Motor neuron (in vitro differentiated cells): Measurements from ENCODE around the gene CNTN5. TPM values are rescaled to one million over a fixed set of nuclear protein-coding genes. Genes with fewer than 3 reads are reported as not detected.

Experiments used
- ATAC-seq, 8 experiments: fragments of 200-7000 bp; cut with Tn5 transposase; replicated peaks in 6 of 8; 2 replicates each; pipeline ENCODE4 v1.8.0; 2021; ENCODE audit warnings: mild to moderate bottlenecking in 8 of 8, moderate library complexity in 8 of 8
- H3K27ac ChIP-seq, 2 donors: fragments of 250-450 bp; sonication (Bioruptor Pico); 2 replicates each; pipeline ENCODE4 v1.9.0; 2021; ENCODE audit warnings: antibody characterized with exemption in 2 of 2, mild to moderate bottlenecking in 2 of 2, moderate library complexity in 1 of 2
- H3K4me1 ChIP-seq, 2 donors: fragments of 250-450 bp; sonication (Bioruptor Pico); replicated peaks in 1 of 2; 2 replicates each; pipeline ENCODE4 v1.6.1; 2021; ENCODE audit warnings: antibody characterized with exemption in 2 of 2, mild to moderate bottlenecking in 2 of 2, moderate library complexity in 1 of 2
- H3K4me3 ChIP-seq, 5 donors: fragments of 250-450 bp; sonication (Bioruptor Pico); 2 replicates each; pipeline ENCODE4 v1.9.0; 2021; ENCODE audit warnings: antibody characterized with exemption in 5 of 5, mild to moderate bottlenecking in 5 of 5, moderate library complexity in 4 of 5
- WGBS, 10 experiments: fragments of 450-650 bp; shearing (Covaris generic); methylation state at CpG; one replicate each; pipeline ENCODE4 v1.0.0; 2022; 5-methylcytosine and 5-hydroxymethylcytosine counted together
- in situ Hi-C, 9 experiments: fragments of 400-800 bp; cut with MboI; loops; one replicate each; pipeline ENCODE4 v1.15.0; 2021; ENCODE audit warnings: low sequenced_read_pairs in 9 of 9, low pct_unique_long_range_greater_than_20kb in 2 of 9; ENCODE audit not compliant: unreplicated experiment in 9 of 9
- total RNA-seq, 8 experiments: library from RNA; unstranded; fragments of 300-600 nt; gene quantifications; 2 replicates each; pipeline versions ENCODE4 v1.2.3 to v1.2.4, GENCODE V29; 2022

The CNTN5 gene
- total RNA-seq, 8 experiments from 2014 or later = 3.1 to 22.7 (median 14.1) TPM; not detected in 2

DNA sequence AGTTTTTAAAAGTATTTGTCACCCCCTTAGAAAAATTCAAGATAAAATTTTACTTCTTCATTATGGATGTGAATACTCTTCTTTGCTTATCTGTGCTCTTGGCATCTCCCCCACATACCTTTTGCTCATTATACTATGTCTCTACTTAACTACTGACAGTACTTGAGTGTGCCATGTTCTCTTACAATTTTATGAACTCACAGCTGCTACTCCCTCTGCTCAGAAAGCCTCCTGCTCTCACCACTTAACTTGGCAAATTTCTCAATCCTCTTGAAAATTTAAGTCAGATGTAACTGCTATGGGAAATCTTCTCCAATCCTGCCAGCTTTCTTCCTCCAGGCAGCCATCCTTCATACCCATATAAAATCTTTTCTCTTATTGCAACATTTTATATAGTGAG lies 163.4 kb downstream of the CNTN5 start:
- in situ Hi-C loops = no loop called here
- H3K27ac ChIP-seq = no peak overlapping the region
- H3K4me3 ChIP-seq = no peak overlapping the region
- no peaks in the 10 kb centered on the region for H3K4me1 ChIP-seq
- no peak for ATAC-seq

DNA sequence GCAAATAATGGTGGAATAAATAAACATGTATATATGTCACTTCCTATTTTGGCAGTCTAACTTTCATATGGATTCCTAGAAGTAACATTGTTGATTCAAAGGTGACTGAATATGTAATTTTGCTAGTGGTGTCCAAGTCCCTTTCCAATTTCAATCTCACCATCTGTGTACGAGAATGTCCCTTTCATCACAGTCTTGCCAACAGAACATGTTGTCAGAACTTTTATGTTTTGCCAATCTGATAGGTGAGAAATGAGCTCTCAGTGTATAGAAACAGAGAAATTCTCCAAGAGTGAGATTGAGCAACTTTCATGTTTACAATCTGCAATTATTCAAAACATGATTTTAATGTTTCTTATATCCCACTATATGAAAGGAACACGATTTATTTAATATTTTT lies 167.5 kb downstream of the CNTN5 start:
- Histone ChIP-seq H3K4me1 (no peaks in the 10 kb centered on the region), H3K4me3 (no peak overlapping the region), H3K27ac (no peak overlapping the region)
- in situ Hi-C loops = no loop called here
- WGBS, 10 experiments = 0 to 100% (median 44%) methylated on average over 1 to 2 of the region's 2 CpGs; no CpG with 5 or more reads in 2 of the 10 experiments
- no peak for ATAC-seq

DNA sequence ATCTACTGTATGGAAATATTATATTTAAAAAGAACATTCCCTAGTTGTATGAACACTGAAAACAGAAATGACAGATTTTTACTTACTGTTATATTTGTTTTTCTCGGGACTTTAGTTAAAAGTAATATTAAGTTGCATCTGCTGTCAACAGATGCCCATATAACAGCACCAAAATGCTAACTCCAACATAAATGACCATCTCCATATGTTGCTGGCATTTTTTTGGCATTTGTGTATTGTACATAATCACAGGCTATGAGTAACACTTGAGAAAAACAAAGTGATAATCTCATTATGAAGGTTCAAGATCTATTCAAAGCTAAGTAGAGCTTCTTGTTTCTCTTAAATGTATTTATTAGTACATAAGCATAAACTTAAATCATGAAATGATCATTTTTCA lies 172.0 kb downstream of the CNTN5 start:
- ATAC-seq = no peak
- H3K4me1 ChIP-seq = no peaks in the 10 kb centered on the region
- in situ Hi-C loops = no loop called here
- no peak overlapping the region for H3K27ac ChIP-seq
- 0 to 100% (median 50%) methylated on average over 1 of the region's 1 CpG; no CpG with 5 or more reads in 2 of the 10 experiments for WGBS, 10 experiments
- no peak overlapping the region for H3K4me3 ChIP-seq

DNA sequence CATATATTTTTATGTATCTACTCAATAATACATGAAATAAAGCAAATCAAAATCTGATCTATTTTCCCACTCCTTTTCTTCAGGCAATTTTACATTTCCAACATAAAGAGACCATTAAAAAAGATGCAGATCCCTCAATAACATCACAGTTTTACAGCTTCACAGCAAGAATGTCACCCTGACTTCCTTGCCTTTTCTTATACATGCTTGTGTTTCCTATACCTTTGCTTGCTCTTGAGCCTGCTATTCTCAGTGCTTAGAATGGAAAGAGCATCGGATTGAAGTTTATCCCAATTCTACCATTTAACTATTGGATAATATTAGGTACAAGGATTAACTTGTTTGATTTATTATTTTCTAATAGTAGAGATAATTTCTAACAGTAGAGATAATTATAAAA lies 176.7 kb downstream of the CNTN5 start:
- H3K4me3 ChIP-seq = no peak overlapping the region
- 0 to 83% (median 36%) methylated on average over 1 of the region's 1 CpG; no CpG with 5 or more reads in 1 of the 10 experiments for WGBS, 10 experiments

DNA sequence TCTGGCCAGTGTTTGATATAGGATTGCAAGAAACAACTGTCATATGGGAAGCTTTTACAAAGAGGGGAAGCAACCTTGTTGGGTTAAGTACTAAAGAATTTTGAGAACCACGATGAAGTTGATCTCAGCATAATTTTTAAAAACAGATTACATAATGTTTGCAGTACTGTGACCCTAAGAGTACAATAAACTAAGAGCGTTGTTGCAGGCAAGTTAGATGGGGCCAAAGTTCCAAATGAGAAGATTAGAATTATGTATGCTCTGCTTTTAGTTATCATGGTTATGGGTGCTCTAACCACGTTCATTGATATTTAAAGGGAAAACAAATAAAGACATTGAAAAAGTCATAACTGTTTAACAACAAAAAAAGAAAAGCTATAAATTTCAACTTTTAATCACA lies 177.5 kb downstream of the CNTN5 start:
- in situ Hi-C loops = no loop called here
- Histone ChIP-seq H3K27ac (no peak overlapping the region), H3K4me3 (no peak overlapping the region), H3K4me1 (no peaks in the 10 kb centered on the region)
- ATAC-seq = no peak
- WGBS, 10 experiments = 0 to 77% (median 57%) methylated on average over 2 to 3 of the region's 3 CpGs

More for the DNA sequence above, 176.7 kb downstream of the CNTN5 start:
- ATAC-seq = no peak
- no peaks in the 10 kb centered on the region for H3K4me1 ChIP-seq
- in situ Hi-C loops = no loop called here
- no peak overlapping the region for H3K27ac ChIP-seq

DNA sequence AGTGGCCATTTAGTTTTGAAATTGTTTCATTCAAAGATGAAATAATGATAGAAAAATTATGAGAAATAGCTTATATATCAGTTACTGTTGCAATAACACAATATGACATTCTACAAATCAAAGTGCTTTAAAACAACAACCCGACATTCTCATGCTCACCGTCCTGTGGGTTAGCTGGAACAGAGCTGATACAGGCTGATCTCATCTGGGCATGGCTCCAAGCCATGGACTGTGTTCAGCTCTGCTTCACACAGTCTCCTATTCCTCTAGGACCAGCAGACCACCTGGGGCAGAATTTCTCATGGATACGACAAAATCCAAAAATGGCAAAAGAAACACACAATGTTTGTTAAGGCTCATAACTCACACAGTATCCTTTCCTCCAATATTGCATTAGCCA lies 178.6 kb downstream of the CNTN5 start:
- in situ Hi-C loops = no loop called here
- WGBS, 10 experiments = 0 to 100% (median 79%) methylated on average over 1 to 3 of the region's 3 CpGs; no CpG with 5 or more reads in 2 of the 10 experiments
- peak in 1 of 8 experiments; percentile 44 for ATAC-seq
- Histone ChIP-seq H3K4me3 (no peak overlapping the region), H3K27ac (no peak overlapping the region), H3K4me1 (no peaks in the 10 kb centered on the region)

DNA sequence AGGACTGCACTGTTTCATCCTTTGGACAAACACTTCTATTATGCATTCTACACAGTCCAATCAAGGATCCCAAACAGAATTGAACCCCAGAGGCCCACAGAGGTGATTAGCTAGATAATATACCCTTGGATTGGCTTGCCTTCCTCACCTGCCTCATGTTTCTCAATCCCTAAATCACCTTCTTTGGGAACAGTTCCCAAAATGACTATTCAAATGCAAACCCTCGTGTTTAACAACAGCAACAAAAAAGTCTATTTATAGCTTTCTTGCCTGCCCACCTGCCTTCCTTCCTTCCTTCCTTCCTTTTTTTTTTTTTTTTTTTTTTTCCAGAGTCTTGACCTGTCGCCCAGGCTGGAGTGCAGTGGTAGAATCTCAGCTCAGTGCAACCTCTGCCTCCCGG lies 180.0 kb downstream of the CNTN5 start:
- no peak for ATAC-seq
- Histone ChIP-seq H3K27ac (no peak overlapping the region), H3K4me1 (no peaks in the 10 kb centered on the region), H3K4me3 (no peak overlapping the region)
- in situ Hi-C loops = no loop called here
- 11 to 86% (median 45%) methylated on average over 1 to 3 of the region's 3 CpGs; no CpG with 5 or more reads in 2 of the 10 experiments for WGBS, 10 experiments

DNA sequence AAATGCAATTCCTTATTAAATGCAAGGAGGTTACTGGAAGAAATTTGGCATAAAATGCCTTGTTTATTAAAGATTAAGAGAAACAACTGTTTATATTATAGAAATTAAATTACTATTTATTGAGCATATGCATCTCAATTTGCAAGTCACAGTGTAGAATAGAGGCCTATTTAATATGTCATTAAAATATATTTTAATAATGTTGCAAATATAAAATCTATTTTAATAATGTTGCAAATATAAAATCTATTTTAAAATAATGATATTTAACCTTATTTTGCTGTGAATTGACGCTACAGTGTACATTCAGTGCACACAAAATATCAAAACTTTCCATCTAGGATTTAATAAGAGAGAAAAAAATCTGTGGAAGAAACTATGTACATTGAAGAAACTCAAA lies 188.1 kb downstream of the CNTN5 start:
- Histone ChIP-seq H3K27ac (no peak overlapping the region), H3K4me1 (no peaks in the 10 kb centered on the region), H3K4me3 (no peak overlapping the region)
- WGBS, 10 experiments = 0 to 100% (median 44%) methylated on average over 1 of the region's 1 CpG; no CpG with 5 or more reads in 1 of the 10 experiments
- in situ Hi-C loops = no loop called here
- ATAC-seq = no peak

DNA sequence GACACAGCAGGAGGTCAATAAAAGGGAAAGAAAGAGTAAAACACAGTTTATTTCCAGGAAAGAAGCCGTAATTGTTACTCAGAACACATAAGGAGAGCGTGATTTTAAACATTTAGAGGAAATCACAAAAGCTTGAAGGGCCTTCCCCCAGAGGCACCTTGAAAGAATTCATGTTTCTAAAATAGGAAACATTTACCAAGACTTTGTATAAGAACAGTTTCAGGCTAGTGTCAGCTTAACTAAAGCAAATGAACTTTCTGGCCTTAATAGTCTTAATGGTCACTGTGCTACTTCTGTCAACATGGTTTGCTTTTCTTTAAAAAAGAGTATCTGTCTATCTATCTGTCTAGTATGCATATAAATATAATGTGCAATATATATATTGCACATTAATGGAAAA lies 208.8 kb downstream of the CNTN5 start:
- Histone ChIP-seq H3K4me3 (no peak overlapping the region), H3K27ac (no peak overlapping the region), H3K4me1 (no peaks in the 10 kb centered on the region)
- 0 to 95% (median 61%) methylated on average over 2 of the region's 2 CpGs; no CpG with 5 or more reads in 2 of the 10 experiments for WGBS, 10 experiments
- in situ Hi-C loops = no loop called here
- ATAC-seq = no peak

DNA sequence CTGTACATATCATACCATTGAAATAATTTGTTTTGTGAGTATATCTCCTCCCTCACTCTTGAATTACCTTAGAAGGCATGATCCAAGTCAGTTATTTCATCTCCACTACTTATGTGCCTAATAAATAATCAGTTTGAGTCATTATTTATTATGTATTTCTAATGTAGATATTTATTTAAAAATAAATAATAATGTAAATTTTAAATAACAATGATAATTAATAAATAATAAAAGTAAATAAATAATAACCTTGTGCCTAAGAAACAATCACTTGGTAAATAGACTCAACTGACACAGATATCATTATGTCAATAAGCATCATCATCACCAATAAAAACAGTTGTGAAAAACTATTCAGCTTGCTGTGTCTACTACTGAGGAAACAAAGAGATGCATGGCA lies 213.8 kb downstream of the CNTN5 start:
- Histone ChIP-seq H3K4me3 (no peak overlapping the region), H3K4me1 (no peaks in the 10 kb centered on the region), H3K27ac (no peak overlapping the region)
- ATAC-seq = no peak
- in situ Hi-C loops = no loop called here

DNA sequence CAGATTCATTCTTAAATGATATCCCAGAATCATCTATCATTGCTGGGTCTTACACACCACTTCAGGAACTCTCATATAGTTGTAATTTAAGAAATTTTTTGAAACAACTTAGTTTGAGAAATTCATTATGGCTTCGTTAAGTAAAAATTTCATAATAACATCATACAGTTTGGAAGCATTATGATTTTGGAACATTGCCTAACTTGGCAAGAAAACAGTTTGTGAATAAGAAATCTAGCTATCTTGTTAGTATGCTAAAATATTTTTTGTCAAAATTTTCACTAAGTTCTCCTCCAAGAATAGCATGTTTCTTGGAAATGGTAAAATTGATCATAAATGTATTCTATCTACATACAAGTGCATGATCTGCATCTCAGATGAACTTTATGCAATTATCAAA lies 217.7 kb downstream of the CNTN5 start:
- Histone ChIP-seq H3K27ac (no peak overlapping the region), H3K4me3 (no peak overlapping the region), H3K4me1 (no peaks in the 10 kb centered on the region)
- no peak for ATAC-seq
- in situ Hi-C loops = no loop called here
- 0 to 100% (median 86%) methylated on average over 1 of the region's 1 CpG; no CpG with 5 or more reads in 2 of the 10 experiments for WGBS, 10 experiments

DNA sequence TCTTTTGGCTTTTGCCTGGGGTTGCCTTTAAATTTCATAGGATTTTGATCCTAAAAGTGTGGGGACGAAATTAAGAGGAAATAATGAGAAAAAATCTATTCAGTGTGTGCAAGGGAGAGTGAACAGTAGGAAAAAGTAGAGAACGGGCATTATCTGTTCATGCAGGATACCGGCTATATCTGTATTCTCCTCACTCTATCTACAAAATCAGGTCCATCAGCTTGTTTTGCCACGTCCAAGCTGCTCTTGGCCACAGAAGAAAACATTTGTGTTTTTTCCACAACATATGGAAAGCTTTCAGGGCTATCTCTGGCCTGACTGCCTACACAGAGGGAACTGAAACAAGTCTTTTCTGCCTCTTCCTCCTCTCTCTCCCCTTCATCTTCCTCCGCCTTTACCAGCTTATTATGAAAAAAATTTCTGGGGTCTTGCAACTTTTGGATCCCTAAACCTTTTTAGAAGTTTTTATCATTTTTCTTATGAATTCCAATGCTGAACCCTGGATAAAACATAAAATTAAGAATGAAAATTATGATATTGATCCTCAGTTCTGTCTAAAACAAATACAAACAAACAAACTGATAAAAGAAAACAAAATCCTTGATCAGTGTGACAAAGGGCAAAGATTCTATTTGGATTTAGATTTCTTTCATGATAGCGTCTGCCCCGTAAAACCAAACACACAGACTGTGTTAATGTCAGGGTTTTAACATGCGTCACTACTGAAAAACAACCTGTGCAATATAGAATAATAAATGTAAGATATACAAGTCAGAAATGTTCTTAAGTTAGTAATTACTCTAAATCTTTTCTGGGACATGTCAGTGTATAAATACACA lies 219.7 kb downstream of the CNTN5 start:
- Histone ChIP-seq H3K27ac (no peak overlapping the region), H3K4me3 (no peak overlapping the region), H3K4me1 (no peaks in the 10 kb centered on the region)
- 7 to 93% (median 85%) methylated on average over 4 to 8 of the region's 8 CpGs for WGBS, 10 experiments
- ATAC-seq = no peak
- in situ Hi-C loops = no loop called here

DNA sequence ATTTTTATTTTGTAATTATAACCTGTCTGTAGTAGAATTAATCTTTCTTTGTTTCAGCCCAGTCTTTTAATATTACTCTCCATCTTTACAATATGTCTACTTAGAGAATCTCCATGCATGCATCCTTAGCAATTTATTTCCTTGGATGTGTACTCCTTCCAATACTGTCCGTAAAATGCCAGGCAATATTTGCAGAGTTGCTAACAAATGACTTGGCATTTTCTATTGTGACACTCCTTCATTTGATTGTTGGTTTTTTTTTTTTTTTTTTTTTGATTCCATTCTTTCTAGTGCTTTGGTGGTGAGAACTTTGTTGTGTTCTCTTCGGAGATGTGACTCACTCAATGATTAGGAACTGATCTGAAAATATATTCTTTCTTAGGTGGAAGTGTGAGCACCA lies 220.3 kb downstream of the CNTN5 start:
- Histone ChIP-seq H3K27ac (no peak overlapping the region), H3K4me3 (no peak overlapping the region), H3K4me1 (no peaks in the 10 kb centered on the region)
- 0 to 94% (median 65%) methylated on average over 1 to 2 of the region's 2 CpGs; no CpG with 5 or more reads in 1 of the 10 experiments for WGBS, 10 experiments
- in situ Hi-C loops = no loop called here
- ATAC-seq = no peak

DNA sequence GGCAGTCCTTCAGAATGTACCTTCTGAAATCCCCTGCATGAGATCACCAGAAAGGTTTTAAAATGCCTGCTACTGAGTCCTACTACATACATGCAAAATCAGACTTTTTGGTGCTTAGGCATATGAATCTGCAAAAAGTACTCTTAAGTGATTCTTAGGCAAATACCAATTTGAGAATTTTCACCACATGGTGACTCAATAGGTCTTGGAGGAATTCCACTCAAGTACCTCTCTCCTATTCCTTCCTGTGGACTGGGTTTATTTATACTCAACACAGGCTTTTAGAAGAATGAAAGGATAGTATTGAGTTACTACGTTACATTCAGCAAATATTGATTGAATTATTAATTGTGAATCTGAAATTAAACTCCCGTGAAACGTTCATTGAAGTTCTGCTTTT lies 223.9 kb downstream of the CNTN5 start:
- Histone ChIP-seq H3K27ac (no peak overlapping the region), H3K4me1 (no peaks in the 10 kb centered on the region), H3K4me3 (no peak overlapping the region)
- ATAC-seq = no peak
- WGBS, 10 experiments = 0 to 100% (median 88%) methylated on average over 2 to 3 of the region's 3 CpGs; no CpG with 5 or more reads in 1 of the 10 experiments
- in situ Hi-C loops = no loop called here
